DND-41 (cell line): ENCODE data around the gene TBC1D22A.

Source experiments
- EZH2 ChIP-seq: IDR thresholded peaks from 3 replicates; pipeline ENCODE4 v1.6.1; 2012; ENCODE audit warnings: borderline replicate concordance, low read depth, mild to moderate bottlenecking, moderate library complexity, low read length, inconsistent platforms; ENCODE audit not compliant: severe bottlenecking
- TF ChIP-seq, protein P1 (sequence below): IDR thresholded peaks from 2 replicates; pipeline ENCODE4 v1.5.1; 2012; ENCODE audit warnings: borderline replicate concordance, low read length, moderate library complexity, mild to moderate bottlenecking; ENCODE audit not compliant: poor library complexity, severe bottlenecking; ENCODE audit errors: extremely low read depth

DNA sequence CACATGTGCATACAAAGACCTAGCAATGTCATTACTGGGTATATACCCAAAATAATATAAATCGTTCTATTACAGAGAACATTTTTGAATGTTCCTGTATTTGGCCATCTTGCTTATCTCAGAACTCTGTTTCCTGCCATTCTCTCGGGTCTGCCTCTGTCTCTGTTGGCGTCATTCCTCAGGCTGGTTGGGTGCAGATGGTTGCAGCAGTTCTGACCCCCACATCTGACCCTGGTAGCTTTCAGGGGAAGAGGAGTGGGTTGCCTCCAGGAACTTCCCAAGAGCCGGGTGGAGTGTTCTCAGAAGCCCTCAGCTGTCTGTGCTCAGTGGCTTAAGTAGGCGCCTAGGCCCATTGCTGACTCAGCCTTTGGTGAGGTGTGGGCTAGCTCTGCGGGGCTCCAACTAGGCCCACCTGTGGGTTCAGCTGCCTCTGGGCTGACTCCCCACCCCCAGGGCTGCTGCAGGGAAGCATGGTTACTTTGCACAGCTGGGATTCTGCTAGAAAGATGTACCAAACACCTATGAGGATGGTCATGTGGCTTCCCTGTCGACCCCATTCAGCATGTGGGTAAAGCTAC lies 114.0 kb downstream of the TBC1D22A start:
- TF ChIP-seq EZH2: no peak
- TF ChIP-seq, protein P1, sequence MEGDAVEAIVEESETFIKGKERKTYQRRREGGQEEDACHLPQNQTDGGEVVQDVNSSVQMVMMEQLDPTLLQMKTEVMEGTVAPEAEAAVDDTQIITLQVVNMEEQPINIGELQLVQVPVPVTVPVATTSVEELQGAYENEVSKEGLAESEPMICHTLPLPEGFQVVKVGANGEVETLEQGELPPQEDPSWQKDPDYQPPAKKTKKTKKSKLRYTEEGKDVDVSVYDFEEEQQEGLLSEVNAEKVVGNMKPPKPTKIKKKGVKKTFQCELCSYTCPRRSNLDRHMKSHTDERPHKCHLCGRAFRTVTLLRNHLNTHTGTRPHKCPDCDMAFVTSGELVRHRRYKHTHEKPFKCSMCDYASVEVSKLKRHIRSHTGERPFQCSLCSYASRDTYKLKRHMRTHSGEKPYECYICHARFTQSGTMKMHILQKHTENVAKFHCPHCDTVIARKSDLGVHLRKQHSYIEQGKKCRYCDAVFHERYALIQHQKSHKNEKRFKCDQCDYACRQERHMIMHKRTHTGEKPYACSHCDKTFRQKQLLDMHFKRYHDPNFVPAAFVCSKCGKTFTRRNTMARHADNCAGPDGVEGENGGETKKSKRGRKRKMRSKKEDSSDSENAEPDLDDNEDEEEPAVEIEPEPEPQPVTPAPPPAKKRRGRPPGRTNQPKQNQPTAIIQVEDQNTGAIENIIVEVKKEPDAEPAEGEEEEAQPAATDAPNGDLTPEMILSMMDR: no peak
